HEK293T (cell line): ENCODE data around the gene CELF4.

Source experiments
- CTCF ChIA-PET: fragments of 350-600 bp; formaldehyde crosslinking; extraction: SDS; loops from one replicate; lab custom pipeline; 2021; ENCODE audit warnings: antibody characterized with exemption, inconsistent platforms; lab: Yijun Ruan, JAX
- POLR2A ChIA-PET: fragments of 350-600 bp; formaldehyde crosslinking; extraction: SDS; loops from one replicate; lab custom pipeline; 2020; ENCODE audit warnings: antibody characterized with exemption, inconsistent platforms; lab: Yijun Ruan, JAX
- DNase-seq: peaks from one replicate; pipeline ENCODE4 v3.0.0; 2012; ENCODE audit warnings: mixed read lengths; ENCODE audit errors: extremely low spot score
- ARNT ChIP-seq: fragments of 450-650 bp; IDR thresholded peaks from 2 replicates; pipeline ENCODE4 v1.6.1; 2017; ENCODE audit warnings: mild to moderate bottlenecking
- BHLHE40 ChIP-seq: fragments of 450-650 bp; IDR thresholded peaks from 2 replicates; pipeline ENCODE4 v1.6.1; 2016; ENCODE audit warnings: mild to moderate bottlenecking, moderate library complexity, borderline replicate concordance
- CTBP1 ChIP-seq: fragments of 450-650 bp; IDR thresholded peaks from 2 replicates; pipeline ENCODE4 v1.6.1; 2016; ENCODE audit warnings: borderline replicate concordance
- ELF4 ChIP-seq: fragments of 450-650 bp; IDR thresholded peaks from 2 replicates; pipeline ENCODE4 v1.6.1; 2017; ENCODE audit warnings: antibody characterized with exemption
- FOXA1 ChIP-seq: fragments of 450-650 bp; IDR thresholded peaks from 2 replicates; pipeline ENCODE4 v1.6.1; 2016; ENCODE audit warnings: mild to moderate bottlenecking
- FOXK2 ChIP-seq: fragments of 450-650 bp; IDR thresholded peaks from 2 replicates; pipeline ENCODE4 v1.6.1; 2016; ENCODE audit warnings: mild to moderate bottlenecking
- FOXM1 ChIP-seq: fragments of 450-650 bp; IDR thresholded peaks from 2 replicates; pipeline ENCODE4 v1.6.1; 2017; ENCODE audit warnings: mild to moderate bottlenecking, borderline replicate concordance
- HDGF ChIP-seq: fragments of 450-650 bp; IDR thresholded peaks from 2 replicates; pipeline ENCODE4 v1.6.1; 2017; ENCODE audit warnings: antibody characterized with exemption, borderline replicate concordance
- L3MBTL2 ChIP-seq: fragments of 450-650 bp; conservative IDR thresholded peaks from 2 replicates; pipeline ENCODE4 v1.6.1; 2016; ENCODE audit warnings: mild to moderate bottlenecking
- LEF1 ChIP-seq: fragments of 450-650 bp; IDR thresholded peaks from 2 replicates; pipeline ENCODE4 v1.6.1; 2017; ENCODE audit warnings: mild to moderate bottlenecking, borderline replicate concordance
- NFRKB ChIP-seq: fragments of 450-650 bp; IDR thresholded peaks from 2 replicates; pipeline ENCODE4 v1.6.1; 2016; ENCODE audit warnings: mild to moderate bottlenecking, moderate library complexity
- SP1 ChIP-seq: fragments of 450-650 bp; IDR thresholded peaks from 2 replicates; pipeline ENCODE4 v1.6.1; 2017
- SUZ12 ChIP-seq: fragments of 450-650 bp; IDR thresholded peaks from 2 replicates; pipeline ENCODE4 v1.6.1; 2016; ENCODE audit warnings: mild to moderate bottlenecking
- TARDBP ChIP-seq: fragments of 450-650 bp; IDR thresholded peaks from 2 replicates; pipeline ENCODE4 v1.6.1; 2016
- ZNF384 ChIP-seq: fragments of 450-650 bp; IDR thresholded peaks from 2 replicates; pipeline ENCODE4 v1.6.1; 2016
- TF ChIP-seq, protein P1 (sequence below): fragments of 450-650 bp; IDR thresholded peaks from 2 replicates; pipeline ENCODE4 v1.6.1; 2016

The CELF4 gene

DNA sequence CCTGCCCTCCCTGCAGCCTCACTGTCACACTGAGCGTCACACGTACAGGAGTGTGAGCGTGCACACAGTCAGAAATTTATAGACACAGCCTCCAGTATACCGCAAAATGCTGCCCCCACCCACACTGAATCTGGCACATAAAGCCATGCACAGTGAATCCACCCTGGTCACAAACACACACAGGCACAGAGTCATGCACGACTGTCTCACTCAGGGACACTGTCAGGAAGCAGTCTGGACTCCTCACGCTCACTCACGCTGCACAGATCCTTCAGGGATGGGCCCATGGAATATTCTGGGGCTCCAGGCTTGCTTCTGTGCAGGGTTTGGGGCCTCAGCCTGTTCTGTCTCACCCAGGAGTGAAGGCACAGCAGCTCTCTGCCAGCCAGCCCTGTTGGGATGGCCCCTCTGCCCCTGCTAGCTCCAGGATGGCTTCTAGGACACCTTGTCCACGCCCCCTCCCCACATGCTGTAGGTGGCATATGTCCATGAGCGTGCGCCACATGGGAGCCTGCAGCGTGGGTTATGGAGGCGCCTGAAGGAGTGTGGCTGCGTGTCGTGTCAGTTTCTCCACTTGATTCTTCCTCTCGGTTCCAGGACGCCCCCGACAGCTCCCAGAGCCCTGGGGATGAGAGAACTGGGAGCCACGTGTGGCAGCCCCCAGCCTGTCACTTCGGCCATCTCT is 175.8 kb downstream of the CELF4 start:
- POLR2A ChIA-PET: no interaction called here

DNA sequence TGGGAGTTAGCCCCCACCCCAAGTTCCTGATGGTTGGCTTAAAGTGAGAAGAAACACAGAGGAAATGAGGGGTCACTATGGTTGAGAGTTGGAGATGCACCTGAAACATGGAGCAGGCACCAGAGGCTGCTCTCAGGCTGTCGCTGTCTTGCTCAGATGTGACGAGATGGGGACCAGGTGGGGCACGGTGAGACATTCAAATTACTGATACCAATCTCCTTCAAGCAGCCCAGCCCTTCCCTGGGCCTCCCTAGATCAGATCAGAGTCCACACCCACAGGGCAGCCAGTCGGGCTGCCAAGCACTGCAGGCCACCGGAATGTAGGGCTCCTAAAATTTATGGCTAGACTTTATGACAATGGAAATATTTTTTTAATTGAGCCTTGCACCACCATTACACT is 176.6 kb downstream of the CELF4 start:
- ChIA-PET CTCF (no interaction called here), POLR2A (no interaction called here)
- TF ChIP-seq FOXA1 (no peak), FOXK2 (no peak), LEF1 (no peak), TARDBP (no peak), FOXM1 (no peak), BHLHE40 (no peak), ELF4 (no peak), HDGF (no peak), ARNT (no peak), ZNF384 (no peak), CTBP1 (no peak)
- TF ChIP-seq, protein P1, sequence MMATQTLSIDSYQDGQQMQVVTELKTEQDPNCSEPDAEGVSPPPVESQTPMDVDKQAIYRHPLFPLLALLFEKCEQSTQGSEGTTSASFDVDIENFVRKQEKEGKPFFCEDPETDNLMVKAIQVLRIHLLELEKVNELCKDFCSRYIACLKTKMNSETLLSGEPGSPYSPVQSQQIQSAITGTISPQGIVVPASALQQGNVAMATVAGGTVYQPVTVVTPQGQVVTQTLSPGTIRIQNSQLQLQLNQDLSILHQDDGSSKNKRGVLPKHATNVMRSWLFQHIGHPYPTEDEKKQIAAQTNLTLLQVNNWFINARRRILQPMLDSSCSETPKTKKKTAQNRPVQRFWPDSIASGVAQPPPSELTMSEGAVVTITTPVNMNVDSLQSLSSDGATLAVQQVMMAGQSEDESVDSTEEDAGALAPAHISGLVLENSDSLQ: no peak
- no peak for DNase-seq

More for the DNA sequence above, 175.8 kb downstream of the CELF4 start:
- DNase-seq: no peak
- no peak for TF ChIP-seq L3MBTL2
- TF ChIP-seq HDGF: no peak
- no peak for TF ChIP-seq FOXA1
- no peak for TF ChIP-seq BHLHE40
- TF ChIP-seq FOXK2: no peak
- no peak for TF ChIP-seq NFRKB
- no peak for TF ChIP-seq TARDBP
- TF ChIP-seq ARNT: no peak
- TF ChIP-seq, protein P1: no peak
- no peak for TF ChIP-seq ZNF384
- no peak for TF ChIP-seq FOXM1
- no peak for TF ChIP-seq ELF4
- TF ChIP-seq SP1: no peak
- no peak for TF ChIP-seq SUZ12
- TF ChIP-seq LEF1: no peak
- no peak for TF ChIP-seq CTBP1
- CTCF ChIA-PET: no interaction called here

DNA sequence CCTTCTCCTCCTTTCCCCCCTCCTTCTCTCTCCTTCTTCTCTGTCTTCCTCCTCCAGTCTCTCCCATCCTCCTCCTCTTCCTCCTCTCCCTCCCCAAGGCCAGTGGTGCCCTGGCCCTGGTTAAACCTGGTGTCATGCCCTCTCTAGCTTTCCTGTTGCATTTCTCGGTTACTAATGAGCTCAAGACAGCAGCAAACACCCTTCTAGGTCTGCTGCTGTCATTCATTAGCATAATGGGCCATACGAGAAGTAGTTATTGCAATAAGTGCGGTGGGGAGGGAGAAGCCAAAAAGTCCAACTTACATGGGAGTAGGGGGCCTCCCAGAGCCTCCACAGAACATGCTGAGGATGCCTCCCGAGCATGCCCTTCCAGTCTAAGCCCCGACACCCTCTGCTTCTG is 177.2 kb downstream of the CELF4 start:
- POLR2A ChIA-PET: no interaction called here
- no peak for TF ChIP-seq ELF4
- no peak for TF ChIP-seq SUZ12
- no peak for TF ChIP-seq L3MBTL2
- no peak for TF ChIP-seq FOXK2
- no peak for TF ChIP-seq CTBP1
- no peak for TF ChIP-seq SP1

DNA sequence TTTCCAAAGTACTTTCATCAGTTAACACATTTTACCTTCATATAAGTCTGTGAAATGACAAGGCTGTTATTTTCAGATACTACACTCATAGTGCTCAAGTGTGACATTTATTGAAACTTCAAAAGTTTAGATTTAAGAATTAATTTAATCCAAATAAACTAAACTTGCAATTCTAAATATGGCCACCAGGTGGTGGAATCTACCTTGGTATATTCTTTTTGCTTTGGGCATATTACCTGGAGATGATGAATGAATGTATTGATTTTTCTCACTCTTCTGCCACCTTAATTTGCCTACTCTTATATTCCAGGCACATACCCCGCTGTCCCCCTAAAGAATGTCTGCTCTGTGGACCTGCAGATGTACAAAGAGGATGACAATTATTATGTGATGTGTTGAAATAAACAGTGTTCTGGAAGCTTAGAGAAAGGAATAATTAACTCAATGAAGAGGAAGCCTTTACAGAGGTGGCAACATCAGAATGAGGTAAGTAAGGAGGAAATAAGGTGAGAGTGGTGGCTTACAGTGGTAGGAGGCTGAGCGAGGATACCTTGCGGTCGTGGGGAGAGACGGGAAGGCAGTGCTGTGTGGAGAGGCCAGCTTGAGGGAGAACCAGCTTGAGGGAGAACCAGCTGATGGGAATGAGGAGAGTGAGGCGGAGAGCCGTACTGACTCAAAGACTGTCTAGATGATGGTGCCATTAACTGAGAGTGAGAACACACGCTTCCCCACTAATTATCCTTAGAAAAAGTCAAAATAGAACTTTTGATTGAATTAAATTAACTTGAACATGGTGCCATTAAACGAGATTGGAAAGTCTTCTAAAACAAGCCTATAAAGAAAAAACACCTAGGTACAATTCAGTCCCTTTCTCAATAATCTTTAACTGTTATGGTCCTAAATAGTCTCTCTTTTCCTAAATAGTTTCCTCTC is 179.5 kb downstream of the CELF4 start:
- TF ChIP-seq FOXK2 (no peak), SUZ12 (no peak), CTBP1 (no peak), TARDBP (no peak), ELF4 (no peak), SP1 (no peak), HDGF (no peak), LEF1 (no peak)
- TF ChIP-seq, protein P1: no peak
- DNase-seq: peak; percentile 53
- ChIA-PET CTCF (interaction anchor here (0.6 to 1.7 kb wide), 10 partner anchors 9 to 268 kb away, joined by 3 to 9 read pairs (median 4); no protein-coding TSS in a partner anchor), POLR2A (no interaction called here)

More for the DNA sequence above, 177.2 kb downstream of the CELF4 start:
- CTCF ChIA-PET: no interaction called here
- DNase-seq: no peak

DNA sequence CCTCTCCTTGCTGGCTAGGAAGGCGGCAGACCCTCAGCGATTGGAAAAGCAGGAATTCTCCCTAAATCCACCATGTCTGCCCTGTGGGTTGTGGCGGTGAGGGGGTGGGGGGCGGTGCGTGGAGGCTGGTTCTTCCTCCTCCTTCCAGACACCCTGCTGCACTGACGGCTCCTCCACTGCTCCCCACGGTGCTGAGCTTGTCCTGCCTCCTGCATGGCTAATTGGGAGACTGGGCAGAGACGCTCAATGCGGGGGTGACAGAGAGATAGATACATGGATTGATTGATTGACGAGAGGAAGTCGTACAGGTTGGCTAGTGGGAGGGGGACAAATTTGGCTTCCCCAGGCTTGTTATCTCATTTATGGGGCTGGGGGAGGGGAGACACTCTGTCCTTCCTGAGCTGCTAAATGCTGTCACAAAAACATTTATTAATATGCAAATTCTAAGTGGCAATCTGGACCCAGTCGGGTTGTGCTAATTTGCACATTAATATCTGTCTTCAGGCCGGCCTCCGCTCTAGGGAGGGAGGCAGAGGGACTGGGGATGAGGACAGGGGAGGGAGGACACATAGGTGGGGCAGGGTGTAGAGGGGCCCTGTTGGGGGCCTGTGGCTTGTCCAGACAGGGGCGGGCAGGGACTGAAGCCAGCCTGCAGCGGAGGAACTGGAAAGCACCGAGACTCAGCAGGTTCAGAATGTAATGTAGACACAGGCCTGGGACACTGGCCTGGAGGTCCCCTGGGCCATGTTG is 181.6 kb downstream of the CELF4 start:
- ChIA-PET POLR2A (no interaction called here), CTCF (interaction anchor here (0.6 to 1.5 kb wide), 2 partner anchors 8 to 91 kb away, joined by 3 read pairs; no protein-coding TSS in a partner anchor)
- TF ChIP-seq SP1 (no peak), ZNF384 (no peak), ELF4 (no peak), FOXA1 (no peak), NFRKB (no peak), L3MBTL2 (no peak), SUZ12 (no peak), HDGF (no peak), LEF1 (no peak), FOXM1 (no peak)
- TF ChIP-seq, protein P1: no peak
- DNase-seq: no peak
